IMR-90 (cell line): ENCODE data around the gene SLC27A2. TPM values are rescaled to one million over a fixed set of nuclear protein-coding genes. Genes with fewer than 3 reads are reported as not detected.

Source experiments
- ATAC-seq: fragments of 200-7000 bp; cut with Tn5 transposase; 2 replicates; pipeline ENCODE4 v1.9.1; 2020; ENCODE audit warnings: low read depth, mild to moderate bottlenecking, moderate library complexity
- BruUV-seq: library from RNA; stranded (reverse); fragments of 400-500 nt; replicated peaks from 2 replicates; lab custom pipeline; 2021; lab: Mats Ljungman, UMichigan
- CTCF ChIA-PET: fragments of 300-600 bp; formaldehyde crosslinking; extraction: SDS; loops from one replicate; lab custom pipeline; 2021; ENCODE audit warnings: antibody characterized with exemption; lab: Yijun Ruan, JAX
- POLR2A ChIA-PET: fragments of 300-600 bp; sonication (Branson Sonifier 250); formaldehyde crosslinking; loops from one replicate; lab custom pipeline; 2022; ENCODE audit warnings: antibody characterized with exemption; ENCODE audit not compliant: unreplicated experiment; lab: Charles Lee
- DNase-seq: peaks from one replicate; pipeline ENCODE4 v3.0.0; 2013
- H2AFZ ChIP-seq: replicated peaks from 2 replicates; pipeline ENCODE3; 2013; ENCODE audit warnings: low read length, mild to moderate bottlenecking; ENCODE audit not compliant: poor library complexity
- H2AK5ac ChIP-seq: 2 replicates; pipeline ENCODE4 v1.6.1; 2013; ENCODE audit warnings: low read depth, low read length, inconsistent platforms
- H2AK9ac ChIP-seq: replicated peaks from 2 replicates; pipeline ENCODE3; 2013; ENCODE audit warnings: mild to moderate bottlenecking, low read depth, low read length, moderate library complexity; ENCODE audit not compliant: poor library complexity
- H2BK120ac ChIP-seq: 2 replicates; pipeline ENCODE4 v1.6.1; 2013; ENCODE audit warnings: low read depth, low read length, inconsistent platforms
- H2BK15ac ChIP-seq: 3 replicates; pipeline ENCODE4 v1.6.1; 2013; ENCODE audit warnings: low read depth, low read length, inconsistent platforms
- H2BK20ac ChIP-seq: 2 replicates; pipeline ENCODE4 v1.6.1; 2013; ENCODE audit warnings: low read depth, mild to moderate bottlenecking, inconsistent platforms, low read length, moderate library complexity
- H2BK5ac ChIP-seq: 2 replicates; pipeline ENCODE4 v1.6.1; 2013; ENCODE audit warnings: mild to moderate bottlenecking, low read depth, low read length, inconsistent platforms; ENCODE audit not compliant: poor library complexity, severe bottlenecking
- H3K14ac ChIP-seq: replicated peaks from 2 replicates; pipeline ENCODE4 v1.6.1; 2013; ENCODE audit warnings: low read depth, low read length, inconsistent platforms
- H3K18ac ChIP-seq: 2 replicates; pipeline ENCODE4 v1.6.1; 2013; ENCODE audit warnings: low read depth, low read length, control low read depth
- H3K23ac ChIP-seq: 2 replicates; pipeline ENCODE4 v1.6.1; 2013; ENCODE audit warnings: low read depth, low read length, inconsistent platforms
- H3K27ac ChIP-seq: 2 replicates; pipeline ENCODE4 v1.5.1; 2013; ENCODE audit warnings: mild to moderate bottlenecking, control low read depth, low read length; ENCODE audit not compliant: insufficient read depth
- H3K27me3 ChIP-seq: 2 replicates; pipeline ENCODE4 v1.6.1; 2013; ENCODE audit warnings: low read length; ENCODE audit not compliant: control insufficient read depth, insufficient read depth
- H3K36me3 ChIP-seq: 2 replicates; pipeline ENCODE4 v1.6.1; 2013; ENCODE audit warnings: low read length, mixed read lengths; ENCODE audit not compliant: control insufficient read depth, insufficient read depth
- H3K4ac ChIP-seq: 2 replicates; pipeline ENCODE4 v1.6.1; 2013; ENCODE audit warnings: low read depth, low read length, inconsistent platforms
- H3K4me1 ChIP-seq: 2 replicates; pipeline ENCODE4 v1.6.1; 2013; ENCODE audit warnings: low read length, mixed read lengths; ENCODE audit not compliant: control insufficient read depth, insufficient read depth
- H3K4me2 ChIP-seq: 2 replicates; pipeline ENCODE4 v1.6.1; 2013; ENCODE audit warnings: low read depth, mild to moderate bottlenecking, control low read depth, low read length, moderate library complexity
- H3K4me3 ChIP-seq: 2 replicates; pipeline ENCODE4 v1.5.1; 2013; ENCODE audit warnings: low read depth, mild to moderate bottlenecking, control low read depth, low read length, moderate library complexity; ENCODE audit not compliant: insufficient read depth
- H3K56ac ChIP-seq: 2 replicates; pipeline ENCODE4 v1.6.1; 2013; ENCODE audit warnings: low read length, inconsistent platforms; ENCODE audit not compliant: insufficient read depth; ENCODE audit errors: extremely low read depth
- H3K79me1 ChIP-seq, 2 experiments: 2 replicates each; pipeline ENCODE4 v1.6.1; 2013; ENCODE audit warnings: low read length in 2 of 2, inconsistent platforms in 1 of 2, low read depth in 1 of 2
- H3K9ac ChIP-seq: 2 replicates; pipeline ENCODE4 v1.6.1; 2013; ENCODE audit warnings: low read depth, low read length, control low read depth
- H3K9me1 ChIP-seq: 2 replicates; pipeline ENCODE4 v1.6.1; 2013; ENCODE audit warnings: low read length, inconsistent platforms; ENCODE audit not compliant: insufficient read depth
- H3K9me3 ChIP-seq: 2 replicates; pipeline ENCODE4 v1.6.1; 2013; ENCODE audit warnings: low read length; ENCODE audit not compliant: control insufficient read depth, insufficient read depth
- H4K20me1 ChIP-seq: 2 replicates; pipeline ENCODE4 v1.6.1; 2013; ENCODE audit warnings: low read length, inconsistent platforms; ENCODE audit not compliant: insufficient read depth
- H4K5ac ChIP-seq: 2 replicates; pipeline ENCODE4 v1.6.1; 2013; ENCODE audit warnings: mild to moderate bottlenecking, low read depth, low read length, control low read depth
- H4K8ac ChIP-seq, 2 experiments: 2 replicates each; pipeline ENCODE4 v1.6.1; 2013; ENCODE audit warnings: low read depth in 2 of 2, low read length in 2 of 2, control low read depth in 1 of 2, inconsistent platforms in 1 of 2
- H4K91ac ChIP-seq: 2 replicates; pipeline ENCODE4 v1.6.1; 2013; ENCODE audit warnings: low read depth, low read length, inconsistent platforms; ENCODE audit not compliant: insufficient read depth
- CHD1 ChIP-seq: IDR thresholded peaks from 2 replicates; pipeline ENCODE4 v1.6.1; 2012; ENCODE audit warnings: low read depth, low read length, improper control_type of control experiment
- NFE2L2 ChIP-seq: fragments of 150-350 bp; IDR thresholded peaks from 2 replicates; pipeline ENCODE4 v1.6.1; 2016; ENCODE audit warnings: low read depth, mild to moderate bottlenecking, low read length
- WGBS, 2 experiments: methylation state at CpG; one replicate each; pipeline versions ENCODE4 v1.1.5 to v1.1.7; 2013; ENCODE audit warnings: missing lambda C conversion rate in 2 of 2; ENCODE audit not compliant: insufficient read length in 1 of 2; ENCODE audit errors: extremely low coverage in 2 of 2; 5-methylcytosine and 5-hydroxymethylcytosine counted together
- dilution Hi-C: fragments of 300-500 bp; cut with HindIII; formaldehyde crosslinking; loops from one replicate; pipeline ENCODE4 v1.14.3; 2018; ENCODE audit warnings: low sequenced_read_pairs; ENCODE audit not compliant: unreplicated experiment
- in situ Hi-C: fragments of 300-500 bp; cut with MboI; formaldehyde crosslinking; loops from 3 replicates; pipeline ENCODE4 v1.14.3; 2019; ENCODE audit warnings: low sequenced_read_pairs, inconsistent platforms, mixed read lengths
- intact Hi-C: fragments of 100-400 bp; cut with micrococcal nuclease; formaldehyde crosslinking; loops from 2 replicates; pipeline ENCODE4 v1.10.0; 2022
- polyA plus RNA-seq, 3 experiments: library from polyadenylated mRNA; depleted of rRNA; stranded (reverse); fragments of >200 nt; gene quantifications; 2 replicates each; pipeline ENCODE4 v1.2.3, GENCODE V29; 2012; ENCODE audit warnings: low replicate concordance in 1 of 3
- total RNA-seq: library from RNA; depleted of rRNA; stranded (reverse); fragments of >200 nt; gene quantifications from 2 replicates; pipeline ENCODE4 v1.2.3, GENCODE V29; 2012

The SLC27A2 gene
- total and polyA plus RNA-seq, 2 of the 4 experiments (the other 2 are of a cell fraction) = under 0.01 TPM; not detected in 1

DNA sequence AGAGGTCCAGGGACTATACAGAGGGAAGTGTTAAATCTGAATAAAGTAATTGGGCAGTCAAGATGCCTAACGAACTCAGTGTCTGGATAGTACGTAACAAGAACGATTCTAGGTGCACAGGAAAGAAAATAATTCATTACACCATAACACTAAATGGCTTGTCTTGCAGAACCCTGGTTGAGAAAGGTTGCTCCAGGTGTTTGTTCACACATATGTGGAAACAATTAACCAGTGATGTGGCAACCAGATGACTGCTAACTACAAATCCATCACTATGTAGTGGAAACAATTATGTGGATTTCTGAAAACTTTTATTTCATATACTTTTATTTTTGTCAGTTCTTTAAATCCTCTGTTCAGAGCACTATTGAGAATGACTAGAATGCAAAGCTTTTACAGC lies 93.9 kb downstream of the SLC27A2 start:
- Histone ChIP-seq H3K18ac (no peak overlapping the region), H3K4ac (no peak overlapping the region), H2BK15ac (no peak overlapping the region), H3K4me1 (no peaks in the 10 kb centered on the region), H3K23ac (no peak overlapping the region), H3K27me3 (no peaks in the 10 kb centered on the region), H4K8ac (no peak overlapping the region), H2AFZ (no peak overlapping the region), H3K4me3 (no peak overlapping the region), H3K36me3 (peaks cover 2% of the 10 kb centered on the region; the same call in 1 of the 2 replicates), H4K20me1 (no peaks in the 10 kb centered on the region), H3K9ac (no peak overlapping the region), H4K91ac (no peak overlapping the region), H3K14ac (no peak overlapping the region), H3K9me3 (no peaks in the 10 kb centered on the region), H4K5ac (no peak overlapping the region), H3K9me1 (no peaks in the 10 kb centered on the region; the same call in 1 of the 2 replicates), H3K4me2 (no peak overlapping the region), H2AK5ac (no peak overlapping the region), H2AK9ac (no peak overlapping the region), H3K56ac (no peak overlapping the region), H2BK5ac (no peak overlapping the region), H2BK20ac (no peak overlapping the region), H3K79me1 (no peaks in the 10 kb centered on the region), H2BK120ac (no peak overlapping the region), H3K27ac (no peak overlapping the region)
- no TSS peak for BruUV-seq
- ATAC-seq (no peak), DNase-seq (no peak)
- ChIA-PET CTCF (no interaction called here), POLR2A (no interaction called here)
- in situ Hi-C loops = no loop called here
- WGBS, 2 experiments = no CpG with 5 or more reads among the region's 3 CpGs
- dilution Hi-C loops = no loop called here
- TF ChIP-seq NFE2L2 (no peak), CHD1 (no peak)
- intact Hi-C loops = no loop called here
